SK-N-SH (cell line): ENCODE measurements around the gene HSPBP1.

Experiments
- CHD2 ChIP-seq: fragments of 150-350 bp; IDR thresholded peaks from 2 replicates; pipeline ENCODE4 v1.6.1; 2018; ENCODE audit warnings: low read length; ENCODE audit not compliant: partially characterized antibody
- CTCF ChIP-seq: fragments of 200-600 bp; sonication (generic); IDR thresholded peaks from 2 replicates; pipeline ENCODE4 v1.6.1; 2017; ENCODE audit warnings: antibody characterized with exemption, mild to moderate bottlenecking, moderate library complexity
- EP300 ChIP-seq, 2 experiments: IDR thresholded peaks; 2 replicates each; pipeline versions ENCODE4 v1.4.0 to v1.6.1; 2012; ENCODE audit warnings: borderline replicate concordance in 1 of 2, low read depth in 1 of 2, low read length in 1 of 2
- EZH2phosphoT487 ChIP-seq: fragments of 200-600 bp; sonication (generic); IDR thresholded peaks from 2 replicates; pipeline ENCODE4 v1.6.1; 2017; ENCODE audit warnings: low read depth, mixed run types, mild to moderate bottlenecking, antibody characterized with exemption, moderate library complexity, borderline replicate concordance
- GATA2 ChIP-seq: sonication (generic); formaldehyde crosslinking; IDR thresholded peaks from 2 replicates; pipeline ENCODE4 v1.5.0; 2020; ENCODE audit warnings: mild to moderate bottlenecking, missing genetic modification reagents
- JUND ChIP-seq: IDR thresholded peaks from 2 replicates; pipeline ENCODE4 v1.4.0; 2012
- NFIC ChIP-seq: IDR thresholded peaks from 2 replicates; pipeline ENCODE4 v1.4.0; 2012; ENCODE audit warnings: borderline replicate concordance
- NRF1 ChIP-seq: IDR thresholded peaks from 2 replicates; pipeline ENCODE4 v1.6.1; 2012; ENCODE audit warnings: low read depth, mild to moderate bottlenecking, low read length
- POLR2AphosphoS5 ChIP-seq: IDR thresholded peaks from 2 replicates; pipeline ENCODE4 v1.6.1; 2012; ENCODE audit warnings: low read depth, low read length
- REST ChIP-seq: IDR thresholded peaks from 2 replicates; pipeline ENCODE4 v1.6.1; 2012; ENCODE audit warnings: mild to moderate bottlenecking, low read depth, low read length, moderate library complexity
- SIN3A ChIP-seq: IDR thresholded peaks from 2 replicates; pipeline ENCODE4 v1.6.1; 2012; ENCODE audit warnings: low read depth, mild to moderate bottlenecking, low read length, moderate library complexity, borderline replicate concordance
- ZBTB33 ChIP-seq: IDR thresholded peaks from 2 replicates; pipeline ENCODE4 v1.4.0; 2012; ENCODE audit warnings: low read depth, borderline replicate concordance

GRCh38 chr19:55315956-55316525 is 36.1 kb upstream of the HSPBP1 start:
- no peak for TF ChIP-seq CTCF
- TF ChIP-seq POLR2AphosphoS5, result no peak
- TF ChIP-seq EP300 (IDR thresholded peaks at IDR 0.05; ENCODE audit: borderline replicate concordance in 1 of 2, low read depth in 1 of 2, low read length in 1 of 2), result no peak
- TF ChIP-seq REST, result no peak
- no peak for TF ChIP-seq GATA2 (CRISPR knock-in tag)
- no peak for TF ChIP-seq NRF1
- TF ChIP-seq CHD2, result no peak
- TF ChIP-seq NFIC, result no peak
- TF ChIP-seq ZBTB33, result no peak
- TF ChIP-seq JUND, result no peak
- no peak for TF ChIP-seq EZH2phosphoT487
- TF ChIP-seq SIN3A, result no peak
